Vagina (tissue), 2 donors: Measurements from ENCODE around the gene EVC. TPM values are rescaled to one million over a fixed set of nuclear protein-coding genes. Genes with fewer than 3 reads are reported as not detected.
A peak's percentile ranks its signal among the peaks of the same experiment; 100 is the strongest.

ENCODE experiments used
- DNase-seq, 2 donors: peaks; one replicate each; pipeline ENCODE4 v3.0.0-alpha.2; 2017; ENCODE audit errors: extremely low spot score in 2 of 2
- H3K27ac ChIP-seq: fragments of 200-600 bp; sonication (generic); one replicate; pipeline ENCODE4 v1.5.1; 2019
- H3K27me3 ChIP-seq: fragments of 200-600 bp; sonication (generic); one replicate; pipeline ENCODE4 v1.5.1; 2019
- H3K36me3 ChIP-seq, 2 donors: fragments of 200-600 bp; sonication (generic); one replicate each; pipeline ENCODE4 v1.5.1; 2017 to 2019
- H3K4me1 ChIP-seq: fragments of 200-600 bp; sonication (generic); one replicate; pipeline ENCODE4 v1.5.1; 2019
- H3K4me3 ChIP-seq, 2 donors: fragments of 200-600 bp; sonication (generic); 1 replicate in 1 of 2; 2 replicates in 1 of 2; pipeline ENCODE4 v1.5.1; 2016 to 2019
- H3K9me3 ChIP-seq: fragments of 200-600 bp; sonication (generic); one replicate; pipeline ENCODE4 v1.5.1; 2019
- POLR2A ChIP-seq, 2 donors: fragments of 450-650 bp; IDR thresholded peaks; one replicate each; pipeline ENCODE4 v1.6.1; 2017; ENCODE audit warnings: antibody characterized with exemption in 2 of 2, mild to moderate bottlenecking in 2 of 2, moderate library complexity in 2 of 2
- POLR2AphosphoS5 ChIP-seq, 2 donors: sonication (generic); formaldehyde crosslinking; IDR thresholded peaks; one replicate each; pipeline ENCODE4 v1.9.0; 2017; ENCODE audit warnings: antibody characterized with exemption in 2 of 2, mild to moderate bottlenecking in 2 of 2, low read depth in 1 of 2; ENCODE audit not compliant: insufficient read depth in 1 of 2
- intact Hi-C: fragments of 100-400 bp; cut with DNase I; formaldehyde crosslinking; loops from one replicate; pipeline ENCODE4 v1.15.1; 2023
- total RNA-seq: library from RNA; depleted of rRNA; stranded (reverse); fragments of >200 nt; gene quantifications from one replicate; pipeline ENCODE4 v1.2.3, GENCODE V29; 2016
- TF ChIP-seq, protein P1 (sequence below), 3 experiments: fragments of 450-650 bp in 2 of 3; fragments of 200-600 bp in 1 of 3; sonication (generic) in 1 of 3; IDR thresholded peaks; one replicate each; pipeline ENCODE4 v1.5.1; 2017 to 2019; ENCODE audit warnings: antibody characterized with exemption in 3 of 3, mild to moderate bottlenecking in 2 of 3, moderate library complexity in 2 of 3

The EVC gene
- total RNA-seq, 1 donor from 2014 or later = 19.4 TPM

GRCh38 chr4:5700459-5700858, 10.5 kb upstream of the EVC start:
- Histone ChIP-seq H3K36me3 (peaks cover 0 to 14% of the 10 kb centered on the region in 2 donors), H3K27me3 (no peaks in the 10 kb centered on the region), H3K4me1 (no peaks in the 10 kb centered on the region), H3K27ac (no peak overlapping the region), H3K4me3 (no peak overlapping the region), H3K9me3 (no peaks in the 10 kb centered on the region)
- DNase-seq = no peak
- TF ChIP-seq, protein P1, sequence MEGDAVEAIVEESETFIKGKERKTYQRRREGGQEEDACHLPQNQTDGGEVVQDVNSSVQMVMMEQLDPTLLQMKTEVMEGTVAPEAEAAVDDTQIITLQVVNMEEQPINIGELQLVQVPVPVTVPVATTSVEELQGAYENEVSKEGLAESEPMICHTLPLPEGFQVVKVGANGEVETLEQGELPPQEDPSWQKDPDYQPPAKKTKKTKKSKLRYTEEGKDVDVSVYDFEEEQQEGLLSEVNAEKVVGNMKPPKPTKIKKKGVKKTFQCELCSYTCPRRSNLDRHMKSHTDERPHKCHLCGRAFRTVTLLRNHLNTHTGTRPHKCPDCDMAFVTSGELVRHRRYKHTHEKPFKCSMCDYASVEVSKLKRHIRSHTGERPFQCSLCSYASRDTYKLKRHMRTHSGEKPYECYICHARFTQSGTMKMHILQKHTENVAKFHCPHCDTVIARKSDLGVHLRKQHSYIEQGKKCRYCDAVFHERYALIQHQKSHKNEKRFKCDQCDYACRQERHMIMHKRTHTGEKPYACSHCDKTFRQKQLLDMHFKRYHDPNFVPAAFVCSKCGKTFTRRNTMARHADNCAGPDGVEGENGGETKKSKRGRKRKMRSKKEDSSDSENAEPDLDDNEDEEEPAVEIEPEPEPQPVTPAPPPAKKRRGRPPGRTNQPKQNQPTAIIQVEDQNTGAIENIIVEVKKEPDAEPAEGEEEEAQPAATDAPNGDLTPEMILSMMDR (IDR thresholded peaks at IDR 0.05) = no peak
- TF ChIP-seq POLR2A (IDR thresholded peaks at IDR 0.05) (no peak), POLR2AphosphoS5 (IDR thresholded peaks at IDR 0.05; ENCODE audit: insufficient read depth in 1 of 2, low read depth in 1 of 2) (no peak)
- intact Hi-C loops = no loop called here

- H3K4me3 ChIP-seq = no peak overlapping the region
- no peaks in the 10 kb centered on the region for H3K27me3 ChIP-seq
- DNase-seq = no peak
- TF ChIP-seq, protein P1 (IDR thresholded peaks at IDR 0.05) = no peak
- TF ChIP-seq POLR2AphosphoS5 (IDR thresholded peaks at IDR 0.05; ENCODE audit: insufficient read depth in 1 of 2, low read depth in 1 of 2) = no peak
- no peak for TF ChIP-seq POLR2A (IDR thresholded peaks at IDR 0.05)
- peaks cover 0 to 5% of the 10 kb centered on the region in 2 donors for H3K36me3 ChIP-seq
- H3K9me3 ChIP-seq = no peaks in the 10 kb centered on the region
- H3K27ac ChIP-seq = no peak overlapping the region
- H3K4me1 ChIP-seq = peaks cover 7% of the 10 kb centered on the region
- intact Hi-C loops = no loop called here
Measured at GRCh38 chr4:5701971-5702370, 9.0 kb upstream of the EVC start.

DNA sequence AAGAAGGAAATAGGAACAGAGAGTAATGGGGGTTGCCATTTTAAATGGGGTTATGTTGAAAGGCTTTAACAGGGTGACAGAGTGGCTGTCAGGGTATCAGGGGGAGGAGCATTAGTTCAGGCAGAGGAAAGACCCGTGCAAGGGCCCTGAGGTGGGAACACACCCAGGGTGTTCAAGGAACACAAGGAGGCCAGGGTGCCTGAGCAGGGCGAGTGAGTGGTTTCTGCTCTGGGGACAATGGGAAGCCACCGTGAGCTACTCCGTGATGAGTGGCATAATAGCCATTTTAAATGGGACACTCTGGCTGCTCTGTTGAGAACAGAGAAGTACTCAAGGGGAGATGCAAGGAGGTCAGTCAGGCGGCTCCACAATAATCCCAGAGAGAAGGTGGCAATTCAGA, 7.2 kb upstream of the EVC start:
- peaks cover 21% of the 10 kb centered on the region for H3K4me1 ChIP-seq
- H3K27ac ChIP-seq = no peak overlapping the region
- intact Hi-C loops = no loop called here
- H3K9me3 ChIP-seq = no peaks in the 10 kb centered on the region
- TF ChIP-seq, protein P1 (IDR thresholded peaks at IDR 0.05) = no peak
- TF ChIP-seq POLR2A (IDR thresholded peaks at IDR 0.05) (no peak), POLR2AphosphoS5 (IDR thresholded peaks at IDR 0.05; ENCODE audit: insufficient read depth in 1 of 2, low read depth in 1 of 2) (no peak)
- H3K27me3 ChIP-seq = no peaks in the 10 kb centered on the region
- DNase-seq = peak in 1 of 2 donors; percentile 74
- H3K36me3 ChIP-seq = no peaks in the 10 kb centered on the region
- H3K4me3 ChIP-seq = no peak overlapping the region

DNA sequence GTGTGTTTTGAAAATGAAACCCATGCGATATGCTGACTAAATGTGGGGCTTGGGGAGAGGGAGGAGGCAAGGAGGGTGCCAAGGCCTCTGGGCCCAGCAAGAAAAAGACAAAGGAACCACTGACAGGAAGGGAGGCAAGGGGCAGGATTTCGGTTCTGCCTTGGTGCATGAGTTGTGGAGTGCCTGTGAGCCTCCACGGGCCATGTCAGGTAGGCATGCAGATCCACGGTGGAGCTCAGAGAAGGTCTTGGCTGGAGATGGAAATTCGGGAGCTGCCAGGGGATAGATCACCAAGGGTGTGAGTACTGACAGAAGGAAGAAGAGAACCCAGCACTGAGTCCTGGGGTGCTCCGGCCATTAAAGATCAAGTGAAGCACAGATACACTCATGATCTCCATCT, 6.7 kb upstream of the EVC start:
- peak in 1 of 2 donors; percentile 77 for DNase-seq
- TF ChIP-seq, protein P1 (IDR thresholded peaks at IDR 0.05) = no peak
- TF ChIP-seq POLR2AphosphoS5 (IDR thresholded peaks at IDR 0.05; ENCODE audit: insufficient read depth in 1 of 2, low read depth in 1 of 2) = no peak
- TF ChIP-seq POLR2A (IDR thresholded peaks at IDR 0.05) = no peak
- no peak overlapping the region for H3K4me3 ChIP-seq
- no peak overlapping the region for H3K27ac ChIP-seq
- intact Hi-C loops = no loop called here
- H3K4me1 ChIP-seq = peaks cover 26% of the 10 kb centered on the region
- H3K9me3 ChIP-seq = no peaks in the 10 kb centered on the region
- no peaks in the 10 kb centered on the region for H3K27me3 ChIP-seq
- no peaks in the 10 kb centered on the region for H3K36me3 ChIP-seq

GRCh38 chr4:5705647-5706320, 5.2 kb upstream of the EVC start:
- intact Hi-C loops = no loop called here
- TF ChIP-seq POLR2A (IDR thresholded peaks at IDR 0.05) (no peak), POLR2AphosphoS5 (IDR thresholded peaks at IDR 0.05; ENCODE audit: insufficient read depth in 1 of 2, low read depth in 1 of 2) (no peak)
- TF ChIP-seq, protein P1 (IDR thresholded peaks at IDR 0.05) = no peak
- DNase-seq = peak in 1 of 2 donors; percentile 61
- H3K4me3 ChIP-seq = no peak overlapping the region
- no peaks in the 10 kb centered on the region for H3K27me3 ChIP-seq
- peaks cover 39% of the 10 kb centered on the region for H3K4me1 ChIP-seq
- H3K27ac ChIP-seq = no peak overlapping the region
- no peaks in the 10 kb centered on the region for H3K36me3 ChIP-seq
- no peaks in the 10 kb centered on the region for H3K9me3 ChIP-seq
